ENCODE results near the gene GGTLC1. TPM values are rescaled to one million over a fixed set of nuclear protein-coding genes. Genes with fewer than 3 reads are reported as not detected.

GGTLC1 gene
- total RNA-seq, 1 experiment from 2014 or later, result not detected

DNA sequence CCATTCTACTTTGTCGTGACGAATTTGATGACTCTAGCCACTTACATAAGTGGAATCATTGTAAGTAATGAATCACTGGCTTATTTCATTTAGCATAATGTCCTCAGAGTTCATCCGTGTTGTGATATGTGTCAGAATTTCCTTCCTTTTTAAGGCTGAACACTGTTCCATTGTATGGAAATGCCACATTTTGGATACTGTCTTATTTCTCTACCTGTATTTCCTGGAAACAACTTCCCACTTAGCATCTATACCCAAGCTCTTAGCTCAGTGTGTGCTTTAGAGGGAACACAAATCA lies 28.8 kb upstream of the GGTLC1 start:
- TF ChIP-seq, protein P1, sequence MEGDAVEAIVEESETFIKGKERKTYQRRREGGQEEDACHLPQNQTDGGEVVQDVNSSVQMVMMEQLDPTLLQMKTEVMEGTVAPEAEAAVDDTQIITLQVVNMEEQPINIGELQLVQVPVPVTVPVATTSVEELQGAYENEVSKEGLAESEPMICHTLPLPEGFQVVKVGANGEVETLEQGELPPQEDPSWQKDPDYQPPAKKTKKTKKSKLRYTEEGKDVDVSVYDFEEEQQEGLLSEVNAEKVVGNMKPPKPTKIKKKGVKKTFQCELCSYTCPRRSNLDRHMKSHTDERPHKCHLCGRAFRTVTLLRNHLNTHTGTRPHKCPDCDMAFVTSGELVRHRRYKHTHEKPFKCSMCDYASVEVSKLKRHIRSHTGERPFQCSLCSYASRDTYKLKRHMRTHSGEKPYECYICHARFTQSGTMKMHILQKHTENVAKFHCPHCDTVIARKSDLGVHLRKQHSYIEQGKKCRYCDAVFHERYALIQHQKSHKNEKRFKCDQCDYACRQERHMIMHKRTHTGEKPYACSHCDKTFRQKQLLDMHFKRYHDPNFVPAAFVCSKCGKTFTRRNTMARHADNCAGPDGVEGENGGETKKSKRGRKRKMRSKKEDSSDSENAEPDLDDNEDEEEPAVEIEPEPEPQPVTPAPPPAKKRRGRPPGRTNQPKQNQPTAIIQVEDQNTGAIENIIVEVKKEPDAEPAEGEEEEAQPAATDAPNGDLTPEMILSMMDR (conservative IDR thresholded peaks at IDR 0.05), result no peak
- H3K4me3 Mint-ChIP-seq, result no peak overlapping the region
- Histone ChIP-seq H3K4me1 (ENCODE audit: insufficient read depth, low read length) (no peaks in the 10 kb centered on the region), H3K4me2 (ENCODE audit: insufficient read depth, insufficient read length, low read length) (no peak overlapping the region), H3K14ac (ENCODE audit: insufficient read depth, low read length) (no peak overlapping the region), H2BK5ac (ENCODE audit: insufficient read length, low read length) (no peak overlapping the region), H3K9me3 (ENCODE audit: control insufficient read depth, low read depth, low read length) (no peaks in the 10 kb centered on the region), H3K18ac (ENCODE audit: insufficient read length, low read depth, low read length) (no peak overlapping the region), H3K27ac (ENCODE audit: insufficient read length, low read depth, low read length) (no peak overlapping the region), H3K4ac (ENCODE audit: low read depth, low read length) (no peak overlapping the region), H3K27me3 (ENCODE audit: insufficient read depth, low read length) (no peaks in the 10 kb centered on the region), H3K23me2 (ENCODE audit: insufficient read length, low read depth, low read length, poor library complexity, severe bottlenecking) (no peaks in the 10 kb centered on the region), H2AFZ (ENCODE audit: low read length) (no peak overlapping the region), H2BK12ac (ENCODE audit: insufficient read length, low read depth, low read length) (no peak overlapping the region), H4K91ac (ENCODE audit: insufficient read length, low read depth, low read length) (no peak overlapping the region), H3K23ac (ENCODE audit: insufficient read length, low read depth, low read length) (no peak overlapping the region), H2BK15ac (ENCODE audit: low read depth, low read length) (no peak overlapping the region), H3K79me1 (ENCODE audit: insufficient read depth, low read depth, low read length, poor library complexity, severe bottlenecking) (no peaks in the 10 kb centered on the region), H4K20me1 (ENCODE audit: control insufficient read depth, insufficient read depth, insufficient read length) (no peaks in the 10 kb centered on the region), H3K79me2 (ENCODE audit: insufficient read depth, low read length) (no peaks in the 10 kb centered on the region), H2BK120ac (ENCODE audit: low read depth, low read length, poor library complexity, severe bottlenecking) (no peak overlapping the region), H3K9ac (ENCODE audit: extremely low read depth, insufficient read length, low read length) (no peak overlapping the region), H3K56ac (ENCODE audit: insufficient read length, low read depth, low read length) (no peak overlapping the region), H4K8ac (replicated peaks; ENCODE audit: insufficient read length, low read depth, low read length) (no peak overlapping the region), H3T11ph (ENCODE audit: low read length) (no peak overlapping the region), H4K5ac (ENCODE audit: insufficient read length, low read depth, low read length) (no peak overlapping the region), H2AK5ac (ENCODE audit: insufficient read length, low read length) (no peak overlapping the region), H2BK20ac (ENCODE audit: low read depth, low read length, poor library complexity, severe bottlenecking) (no peak overlapping the region)
- no CpG with 5 or more reads among the region's 3 CpGs for WGBS (ENCODE audit: extremely low coverage, insufficient read length, low lambda C conversion rate)
- no peaks in the 10 kb centered on the region for H3K36me3 Mint-ChIP-seq (ENCODE audit: insufficient read depth in 1 of 3, low read depth in 3 of 3)
- no peak for DNase-seq
- no peak overlapping the region for H3K27ac Mint-ChIP-seq
- no peaks in the 10 kb centered on the region; a peak in 1 of 5 replicates for H3K9me3 Mint-ChIP-seq
- H3K4me1 Mint-ChIP-seq, result no peaks in the 10 kb centered on the region
- H3K27me3 Mint-ChIP-seq (ENCODE audit: low read depth), result peaks cover 4% of the 10 kb centered on the region; the same call in 1 of the 2 replicates
